Mesodermal cell (in vitro differentiated cells): ENCODE results near the gene REN.

Experiments used
- H3K27ac ChIP-seq: 2 replicates; pipeline ENCODE4 v1.7.0; 2013; ENCODE audit warnings: mild to moderate bottlenecking, low read depth, low read length, moderate library complexity; ENCODE audit not compliant: severe bottlenecking
- H3K36me3 ChIP-seq: 2 replicates; pipeline ENCODE4 v1.7.1; 2013; ENCODE audit warnings: mild to moderate bottlenecking, low read length, moderate library complexity; ENCODE audit not compliant: control insufficient read depth, insufficient read depth
- H3K4me1 ChIP-seq: one replicate; pipeline ENCODE4 v1.7.1; 2013; ENCODE audit warnings: mild to moderate bottlenecking, low read length; ENCODE audit not compliant: insufficient read depth, control insufficient read depth, poor library complexity, severe bottlenecking
- H3K4me3 ChIP-seq: 2 replicates; pipeline ENCODE4 v1.7.0; 2013; ENCODE audit warnings: low read length, control low read depth, mild to moderate bottlenecking; ENCODE audit not compliant: insufficient read depth, poor library complexity, severe bottlenecking; ENCODE audit errors: extremely low read depth
- H3K9me3 ChIP-seq: 2 replicates; pipeline ENCODE4 v1.7.1; 2013; ENCODE audit warnings: mild to moderate bottlenecking, low read length, moderate library complexity; ENCODE audit not compliant: control insufficient read depth
- WGBS, 2 experiments: methylation state at CpG; one replicate each; pipeline ENCODE4 v1.1.5; 2013; ENCODE audit warnings: missing lambda C conversion rate in 2 of 2; ENCODE audit not compliant: insufficient coverage in 2 of 2; 5-methylcytosine and 5-hydroxymethylcytosine counted together

REN gene

GRCh38 chr1:204130178-204130577 lies 36.0 kb downstream of the REN start:
- 96 to 100% methylated on average over 1 to 4 of the region's 4 CpGs for WGBS, 2 experiments
- peaks cover 5% of the 10 kb centered on the region for H3K36me3 ChIP-seq
- H3K4me1 ChIP-seq: peaks cover 3% of the 10 kb centered on the region
- H3K4me3 ChIP-seq: no peak overlapping the region
- H3K9me3 ChIP-seq: no peaks in the 10 kb centered on the region
- no peak overlapping the region for H3K27ac ChIP-seq

GRCh38 chr1:204128964-204129896 lies 36.9 kb downstream of the REN start:
- Histone ChIP-seq H3K9me3 (no peaks in the 10 kb centered on the region), H3K4me3 (no peak overlapping the region), H3K27ac (peak overlapping the region; percentile 16), H3K4me1 (peaks cover 3% of the 10 kb centered on the region), H3K36me3 (peaks cover 14% of the 10 kb centered on the region)
- 47 to 56% methylated on average over 13 to 23 of the region's 29 CpGs for WGBS, 2 experiments

- 75 to 82% methylated on average over 3 of the region's 4 CpGs for WGBS, 2 experiments
- peaks cover 3% of the 10 kb centered on the region for H3K4me1 ChIP-seq
- H3K4me3 ChIP-seq: no peak overlapping the region
- H3K27ac ChIP-seq: peak overlapping the region; percentile 16
- peaks cover 21% of the 10 kb centered on the region for H3K36me3 ChIP-seq
- H3K9me3 ChIP-seq: no peaks in the 10 kb centered on the region
These were observed 37.6 kb downstream of the REN start for GRCh38 chr1:204128464-204128963.

- Histone ChIP-seq H3K4me1 (peaks cover 3% of the 10 kb centered on the region), H3K36me3 (peaks cover 28% of the 10 kb centered on the region), H3K27ac (no peak overlapping the region), H3K9me3 (no peaks in the 10 kb centered on the region), H3K4me3 (no peak overlapping the region)
- WGBS, 2 experiments: 89 to 100% methylated on average over 1 to 4 of the region's 5 CpGs
These were observed 38.4 kb downstream of the REN start for GRCh38 chr1:204127597-204128242.

- 45 to 60% methylated on average over 4 to 5 of the region's 7 CpGs for WGBS, 2 experiments
- Histone ChIP-seq H3K36me3 (peaks cover 34% of the 10 kb centered on the region), H3K4me1 (peaks cover 3% of the 10 kb centered on the region), H3K9me3 (no peaks in the 10 kb centered on the region), H3K4me3 (no peak overlapping the region), H3K27ac (no peak overlapping the region)
These were observed 39.2 kb downstream of the REN start for GRCh38 chr1:204126956-204127355.

- WGBS, 2 experiments: 92 to 93% methylated on average over 8 of the region's 8 CpGs
- Histone ChIP-seq H3K36me3 (peaks cover 37% of the 10 kb centered on the region), H3K4me3 (no peak overlapping the region), H3K4me1 (peaks cover 3% of the 10 kb centered on the region), H3K27ac (no peak overlapping the region), H3K9me3 (no peaks in the 10 kb centered on the region)
These were observed 39.8 kb downstream of the REN start for GRCh38 chr1:204126386-204126785.

GRCh38 chr1:204125759-204126351 lies 40.3 kb downstream of the REN start:
- H3K4me3 ChIP-seq: no peak overlapping the region
- no peaks in the 10 kb centered on the region for H3K9me3 ChIP-seq
- H3K4me1 ChIP-seq: peaks cover 3% of the 10 kb centered on the region
- H3K36me3 ChIP-seq: peaks cover 40% of the 10 kb centered on the region
- 96 to 97% methylated on average over 17 to 18 of the region's 18 CpGs for WGBS, 2 experiments
- H3K27ac ChIP-seq: no peak overlapping the region

GRCh38 chr1:204124639-204125038 lies 41.5 kb downstream of the REN start:
- 96 to 98% methylated on average over 16 to 22 of the region's 22 CpGs for WGBS, 2 experiments
- H3K36me3 ChIP-seq: peaks cover 52% of the 10 kb centered on the region

GRCh38 chr1:204123376-204123775 lies 42.8 kb downstream of the REN start:
- H3K4me3 ChIP-seq: no peak overlapping the region
- H3K4me1 ChIP-seq: no peaks in the 10 kb centered on the region
- WGBS, 2 experiments: 79 to 81% methylated on average over 9 of the region's 9 CpGs
- peaks cover 65% of the 10 kb centered on the region for H3K36me3 ChIP-seq
- no peak overlapping the region for H3K27ac ChIP-seq
- H3K9me3 ChIP-seq: no peaks in the 10 kb centered on the region

More at GRCh38 chr1:204124639-204125038, 41.5 kb downstream of the REN start:
- Histone ChIP-seq H3K4me1 (peaks cover 3% of the 10 kb centered on the region), H3K4me3 (no peak overlapping the region), H3K27ac (no peak overlapping the region), H3K9me3 (no peaks in the 10 kb centered on the region)

GRCh38 chr1:204121840-204122555 lies 44.1 kb downstream of the REN start:
- H3K4me3 ChIP-seq: no peak overlapping the region
- peaks cover 74% of the 10 kb centered on the region for H3K36me3 ChIP-seq
- H3K27ac ChIP-seq: no peak overlapping the region
- 94 to 98% methylated on average over 11 of the region's 17 CpGs for WGBS, 2 experiments
- no peaks in the 10 kb centered on the region for H3K4me1 ChIP-seq
- no peaks in the 10 kb centered on the region for H3K9me3 ChIP-seq
